GM12891 (cell line): ENCODE results near the gene SLC6A19.

ENCODE experiments used
- DNase-seq: peaks from one replicate; pipeline ENCODE4 v3.0.0; 2011; ENCODE audit warnings: low spot score; ENCODE audit not compliant: insufficient read length
- FAIRE-seq: peaks from 2 replicates; lab custom pipeline; 2011; peaks lifted over from hg19 to GRCh38; lab: Jason Lieb, UNC
- PAX5 ChIP-seq: IDR thresholded peaks from 2 replicates; pipeline ENCODE4 v1.6.1; 2011; ENCODE audit warnings: low read length, moderate library complexity, mild to moderate bottlenecking; ENCODE audit not compliant: insufficient read depth, severe bottlenecking
- POLR2A ChIP-seq: IDR thresholded peaks from 2 replicates; pipeline ENCODE4 v1.6.1; 2011; ENCODE audit warnings: low read depth, low read length, control low read depth
- POLR2AphosphoS5 ChIP-seq: IDR thresholded peaks from 2 replicates; pipeline ENCODE4 v1.6.1; 2011; ENCODE audit warnings: low read depth, low read length, control low read depth
- POU2F2 ChIP-seq: IDR thresholded peaks from 2 replicates; pipeline ENCODE4 v1.6.1; 2011; ENCODE audit warnings: low read depth, mild to moderate bottlenecking, control low read depth, low read length, moderate library complexity
- SPI1 ChIP-seq: IDR thresholded peaks from 2 replicates; pipeline ENCODE4 v1.6.1; 2011; ENCODE audit warnings: low read depth, low read length, control low read depth
- TAF1 ChIP-seq: IDR thresholded peaks from 2 replicates; pipeline ENCODE4 v1.6.1; 2011; ENCODE audit warnings: low read depth, low read length, control low read depth

Gene SLC6A19

GRCh38 chr5:1219098-1219767 lies 17.8 kb downstream of the SLC6A19 start:
- TF ChIP-seq SPI1 (no peak), POLR2AphosphoS5 (no peak), PAX5 (no peak), POLR2A (no peak), TAF1 (no peak), POU2F2 (no peak)
- FAIRE-seq (no peak), DNase-seq (no peak)

- DNase-seq (no peak), FAIRE-seq (no peak)
- TF ChIP-seq POLR2A (no peak), TAF1 (no peak), POU2F2 (no peak), SPI1 (no peak), POLR2AphosphoS5 (no peak), PAX5 (no peak)
Observed at GRCh38 chr5:1219768-1220100, 18.3 kb downstream of the SLC6A19 start.

DNA sequence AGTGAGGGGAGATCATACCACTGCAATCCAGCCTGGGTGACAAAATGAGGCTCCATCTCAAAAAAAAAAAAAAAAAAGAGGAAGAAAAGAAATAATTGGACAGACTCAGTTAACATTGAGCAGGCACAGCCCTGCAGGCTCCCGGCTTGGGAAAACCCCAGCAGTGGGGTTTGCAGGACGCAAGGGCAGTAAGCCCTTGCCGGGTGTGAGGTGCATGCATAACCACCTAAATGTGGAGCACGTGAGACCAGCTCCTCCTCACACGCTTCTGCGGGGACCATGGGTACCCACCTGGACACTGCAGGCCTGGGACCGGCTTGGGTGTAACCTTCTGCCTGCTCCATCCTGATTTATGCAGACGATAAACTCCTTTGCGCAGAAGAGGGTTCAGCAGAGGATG lies 19.0 kb downstream of the SLC6A19 start:
- DNase-seq, result no peak
- no peak for TF ChIP-seq TAF1
- TF ChIP-seq POLR2A, result no peak
- TF ChIP-seq POU2F2, result no peak
- TF ChIP-seq SPI1, result no peak
- TF ChIP-seq PAX5, result no peak
- TF ChIP-seq POLR2AphosphoS5, result no peak
- no peak for FAIRE-seq

DNA sequence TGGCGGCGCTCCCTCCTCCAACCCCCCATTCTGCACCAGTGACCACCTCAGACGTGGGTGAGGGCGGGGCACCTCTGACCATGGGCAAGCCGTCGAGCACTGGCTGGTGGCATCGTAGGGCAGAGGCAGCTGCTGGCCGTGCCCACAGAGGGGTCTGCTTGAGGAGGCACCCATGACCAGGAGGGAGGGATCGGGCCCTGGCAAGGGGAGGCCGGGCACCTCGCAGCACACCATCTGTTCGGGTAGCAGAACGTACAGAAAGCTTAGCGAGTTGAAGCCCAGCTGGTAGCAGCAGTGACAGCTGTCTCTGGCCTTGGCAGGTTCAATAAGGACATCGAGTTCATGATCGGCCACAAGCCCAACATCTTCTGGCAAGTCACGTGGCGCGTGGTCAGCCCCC lies 19.4 kb downstream of the SLC6A19 start:
- FAIRE-seq (no peak), DNase-seq (no peak)
- no peak for TF ChIP-seq TAF1
- TF ChIP-seq POLR2AphosphoS5, result no peak
- TF ChIP-seq PAX5, result no peak
- TF ChIP-seq POLR2A, result no peak
- no peak for TF ChIP-seq SPI1
- no peak for TF ChIP-seq POU2F2

GRCh38 chr5:1221721-1222120 lies 20.3 kb downstream of the SLC6A19 start:
- TF ChIP-seq SPI1 (no peak), POLR2AphosphoS5 (no peak), POLR2A (no peak), PAX5 (no peak), TAF1 (no peak)
- DNase-seq (no peak), FAIRE-seq (no peak)

GRCh38 chr5:1222147-1222546 lies 20.8 kb downstream of the SLC6A19 start:
- TF ChIP-seq TAF1 (no peak), PAX5 (no peak), POLR2A (no peak), POU2F2 (no peak), POLR2AphosphoS5 (no peak), SPI1 (no peak)
- no peak for FAIRE-seq

DNA sequence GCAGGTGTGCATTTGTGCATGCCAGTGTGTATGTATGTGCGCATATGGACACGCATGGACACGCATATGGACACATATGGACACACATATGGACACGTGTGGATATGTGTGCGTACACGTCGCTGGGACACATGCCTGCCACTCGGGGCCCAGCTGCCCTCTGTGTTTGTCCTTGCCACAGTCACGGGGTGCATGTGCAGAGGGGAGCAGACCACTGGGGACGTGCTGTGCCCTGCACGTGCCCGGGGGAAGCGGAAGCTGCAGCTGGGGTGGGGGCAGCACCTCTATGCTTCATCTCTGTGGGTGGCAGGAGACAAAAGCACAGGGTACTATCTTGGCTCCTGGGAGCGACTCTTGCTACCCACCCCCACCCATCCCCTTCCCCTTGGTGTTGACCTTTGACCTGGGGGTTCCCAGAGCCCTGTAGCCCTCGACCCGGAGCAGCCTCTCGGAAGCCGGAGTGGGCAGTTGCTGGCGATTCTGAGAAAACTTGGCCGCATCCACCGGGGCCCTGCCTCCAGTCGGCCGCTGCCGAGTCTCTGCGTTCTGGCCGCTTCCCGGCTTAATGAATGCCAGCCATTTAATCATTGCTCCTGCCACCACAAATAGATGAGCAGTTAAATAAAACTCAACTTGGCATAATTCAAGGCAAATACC lies 21.4 kb downstream of the SLC6A19 start:
- TF ChIP-seq POU2F2, result no peak
- no peak for TF ChIP-seq TAF1
- no peak for TF ChIP-seq POLR2AphosphoS5
- no peak for TF ChIP-seq SPI1
- no peak for TF ChIP-seq PAX5
- no peak for TF ChIP-seq POLR2A
- DNase-seq, result no peak
- FAIRE-seq, result no peak

More at GRCh38 chr5:1222147-1222546, 20.8 kb downstream of the SLC6A19 start:
- no peak for DNase-seq

GRCh38 chr5:1223278-1223670 lies 21.9 kb downstream of the SLC6A19 start:
- TF ChIP-seq SPI1 (no peak), POLR2AphosphoS5 (no peak), TAF1 (no peak), PAX5 (no peak), POU2F2 (no peak), POLR2A (no peak)
- FAIRE-seq (no peak), DNase-seq (no peak)

GRCh38 chr5:1224631-1225030 lies 23.2 kb downstream of the SLC6A19 start:
- FAIRE-seq, result no peak
- TF ChIP-seq TAF1, result no peak
- no peak for TF ChIP-seq PAX5
- no peak for TF ChIP-seq POLR2AphosphoS5
- no peak for TF ChIP-seq POU2F2
- no peak for TF ChIP-seq SPI1
- TF ChIP-seq POLR2A, result no peak
- DNase-seq, result no peak

GRCh38 chr5:1225081-1225480 lies 23.7 kb downstream of the SLC6A19 start, which contains the start of gene SLC6A18:
TSS of gene SLC6A18 (plus strand) at chr5:1225381. CDS start at chr5:1225478, 97 bp downstream.
- DNase-seq, result no peak
- no peak for FAIRE-seq
- TF ChIP-seq SPI1 (no peak), POLR2AphosphoS5 (no peak), PAX5 (no peak), POU2F2 (no peak), TAF1 (no peak), POLR2A (no peak)
